Measurements from ENCODE around the gene SNX17.

GRCh38 chr2:27408601-27409320 lies 38.3 kb downstream of the SNX17 start:
- TF ChIP-seq POLR2AphosphoS5 (IDR thresholded peaks at IDR 0.05; ENCODE audit: low read depth, low read length), result no peak
- TF ChIP-seq POLR2A (IDR thresholded peaks at IDR 0.05; ENCODE audit: low read depth, low read length), result no peak; the same call in 1 of the 2 replicates
- no peak for TF ChIP-seq TAF1 (IDR thresholded peaks at IDR 0.05; ENCODE audit: low read depth, low read length)
- TF ChIP-seq SPI1 (IDR thresholded peaks at IDR 0.05; ENCODE audit: low read depth, low read length), result no peak
- TF ChIP-seq PAX5 (IDR thresholded peaks at IDR 0.05; ENCODE audit: insufficient read depth, low read length, severe bottlenecking), result no peak
- TF ChIP-seq POU2F2 (IDR thresholded peaks at IDR 0.05; ENCODE audit: low read depth, low read length), result peak; percentile 11; the same call in 1 of the 2 replicates
